Endothelial cell of umbilical vein (primary cell): ENCODE results near the gene SON. TPM values are rescaled to one million over a fixed set of nuclear protein-coding genes. Genes with fewer than 3 reads are reported as not detected.

Experiments
- BruUV-seq: library from RNA; stranded (reverse); fragments of 400-500 nt; replicated peaks from 2 replicates; lab custom pipeline; 2021; lab: Mats Ljungman, UMichigan
- CTCF ChIA-PET: fragments of 300-600, 350-600 bp; sonication (Branson Sonifier 250); formaldehyde crosslinking; loops from one replicate; lab custom pipeline; 2021; ENCODE audit warnings: antibody characterized with exemption, inconsistent platforms; lab: Charles Lee
- POLR2A ChIA-PET: fragments of 300-600, 350-600 bp; sonication (Branson Sonifier 250); formaldehyde crosslinking; loops from one replicate; lab custom pipeline; 2021; ENCODE audit warnings: antibody characterized with exemption, inconsistent platforms; lab: Charles Lee
- DNase-seq: peaks from one replicate; pipeline ENCODE4 v3.0.0-alpha.2; 2011; ENCODE audit warnings: low read depth, low spot score
- FAIRE-seq: peaks from 2 replicates; lab custom pipeline; 2011; peaks lifted over from hg19 to GRCh38; lab: Jason Lieb, UNC
- H2AFZ ChIP-seq: 2 replicates; pipeline ENCODE4 v1.6.0; 2012; ENCODE audit warnings: low read depth, low read length, control low read depth, inconsistent platforms
- H3K27ac ChIP-seq: 2 replicates; pipeline ENCODE4 v1.5.1; 2011; ENCODE audit warnings: low read depth, mild to moderate bottlenecking, control low read depth, low read length, moderate library complexity; ENCODE audit not compliant: insufficient read depth
- H3K27me3 ChIP-seq, 2 experiments: 2 replicates each; pipeline versions ENCODE4 v1.6.0 to v1.6.1; 2011; ENCODE audit warnings: low read length in 2 of 2, mixed read lengths in 1 of 2; ENCODE audit not compliant: control insufficient read depth in 2 of 2, insufficient read depth in 2 of 2
- H3K36me3 ChIP-seq, 2 experiments: 2 replicates in 1 of 2; 3 replicates in 1 of 2; pipeline ENCODE4 v1.5.1; 2011; ENCODE audit warnings: low read length in 2 of 2, mild to moderate bottlenecking in 1 of 2, moderate library complexity in 1 of 2; ENCODE audit not compliant: control insufficient read depth in 2 of 2, insufficient read depth in 2 of 2; ENCODE audit errors: extremely low read depth in 1 of 2
- H3K4me1 ChIP-seq: 3 replicates; pipeline ENCODE4 v1.5.1; 2011; ENCODE audit warnings: mild to moderate bottlenecking, low read length; ENCODE audit not compliant: control insufficient read depth, insufficient read depth; ENCODE audit errors: extremely low read depth
- H3K4me2 ChIP-seq: 2 replicates; pipeline ENCODE4 v1.6.1; 2011; ENCODE audit warnings: low read length, control low read depth, mixed read lengths; ENCODE audit not compliant: insufficient read depth
- H3K4me3 ChIP-seq, 3 experiments: fragments of 200-600 bp in 1 of 3; sonication (generic), shearing (Covaris generic) in 1 of 3; replicated peaks in 1 of 3; 2 replicates each; pipeline ENCODE4 v1.5.1; 2011 to 2016; ENCODE audit warnings: control low read depth in 3 of 3, low read length in 3 of 3, mild to moderate bottlenecking in 2 of 3, inconsistent platforms in 1 of 3, low read depth in 1 of 3, moderate library complexity in 1 of 3; ENCODE audit not compliant: insufficient read depth in 1 of 3
- H3K79me2 ChIP-seq: 2 replicates; pipeline ENCODE4 v1.6.0; 2012; ENCODE audit warnings: low read length, inconsistent platforms; ENCODE audit not compliant: control insufficient read depth, insufficient read depth
- H3K9ac ChIP-seq: replicated peaks from 2 replicates; pipeline ENCODE3; 2011; ENCODE audit warnings: low read length, control low read depth; ENCODE audit not compliant: insufficient read depth; ENCODE audit errors: extremely low read depth
- H3K9me1 ChIP-seq: replicated peaks from 3 replicates; pipeline ENCODE4 v1.6.0; 2011; ENCODE audit warnings: mild to moderate bottlenecking, low read length; ENCODE audit not compliant: control insufficient read depth, insufficient read depth; ENCODE audit errors: extremely low read depth
- H3K9me3 ChIP-seq: replicated peaks from 2 replicates; pipeline ENCODE4 v1.5.1; 2012; ENCODE audit warnings: low read length, inconsistent platforms; ENCODE audit not compliant: control insufficient read depth, insufficient read depth
- H4K20me1 ChIP-seq: replicated peaks from 2 replicates; pipeline ENCODE3; 2011; ENCODE audit warnings: mild to moderate bottlenecking, low read length; ENCODE audit not compliant: control insufficient read depth, insufficient read depth; ENCODE audit errors: extremely low read depth
- CTCF ChIP-seq, 2 donors: IDR thresholded peaks; 1 replicate in 1 of 2; 2 replicates in 1 of 2; pipeline ENCODE4 v1.5.1; 2011; ENCODE audit warnings: low read length in 2 of 2, mild to moderate bottlenecking in 2 of 2, moderate library complexity in 2 of 2, control low read depth in 1 of 2, inconsistent platforms in 1 of 2, low read depth in 1 of 2; ENCODE audit not compliant: insufficient read depth in 1 of 2; ENCODE audit errors: extremely low read depth in 1 of 2
- EZH2 ChIP-seq: IDR thresholded peaks from 2 replicates; pipeline ENCODE4 v1.6.1; 2012; ENCODE audit warnings: borderline replicate concordance, low read depth, mild to moderate bottlenecking, moderate library complexity, low read length, inconsistent platforms; ENCODE audit not compliant: severe bottlenecking
- FOS ChIP-seq: IDR thresholded peaks from 2 replicates; pipeline ENCODE4 v1.6.1; 2011; ENCODE audit warnings: mild to moderate bottlenecking, low read length, moderate library complexity, borderline replicate concordance; ENCODE audit not compliant: insufficient read depth
- GATA2 ChIP-seq: IDR thresholded peaks from 2 replicates; pipeline ENCODE4 v1.7.0; 2011; ENCODE audit warnings: low read depth, mild to moderate bottlenecking, moderate library complexity, mixed read lengths, low read length; ENCODE audit not compliant: insufficient read length, insufficient read depth
- JUN ChIP-seq: IDR thresholded peaks from 2 replicates; pipeline ENCODE4 v1.6.1; 2011; ENCODE audit warnings: borderline replicate concordance, low read depth; ENCODE audit not compliant: insufficient read length, insufficient read depth
- MAX ChIP-seq: IDR thresholded peaks from 2 replicates; pipeline ENCODE4 v1.6.1; 2011; ENCODE audit not compliant: insufficient read depth, insufficient read length
- MYC ChIP-seq: IDR thresholded peaks from one replicate; pipeline ENCODE4 v1.6.1; 2011; ENCODE audit warnings: mild to moderate bottlenecking, low read depth, low read length
- POLR2A ChIP-seq: IDR thresholded peaks from 2 replicates; pipeline ENCODE4 v1.6.1; 2012; ENCODE audit warnings: low read depth, mild to moderate bottlenecking, control low read depth, low read length
- POLR2AphosphoS5 ChIP-seq: IDR thresholded peaks from 2 replicates; pipeline ENCODE4 v1.6.1; 2012; ENCODE audit warnings: low read depth, mild to moderate bottlenecking, control low read depth, low read length, moderate library complexity; ENCODE audit not compliant: insufficient read depth
- dilution Hi-C: fragments of 300-500 bp; cut with MboI; formaldehyde crosslinking; loops from one replicate; pipeline ENCODE4 v1.15.0; 2019; ENCODE audit warnings: low sequenced_read_pairs; ENCODE audit not compliant: extremely low pct_ligation_motif_present
- intact Hi-C: fragments of 100-400 bp; cut with micrococcal nuclease; formaldehyde crosslinking; loops from one replicate; pipeline ENCODE4 v1.10.0; 2022
- polyA plus RNA-seq, 4 experiments: library from polyadenylated mRNA; depleted of rRNA in 3 of 4; stranded (reverse) in 3 of 4; unstranded in 1 of 4; fragments of >200 nt; gene quantifications; 2 replicates each; pipeline versions ENCODE4 v1.2.1 to v1.2.3, GENCODE V29; 2011 to 2012; ENCODE audit warnings: missing spikeins in 1 of 4
- total RNA-seq: library from RNA; stranded (reverse); gene quantifications from 2 replicates; pipeline ENCODE4 v1.2.3, GENCODE V29; 2021

The SON gene
- total and polyA plus RNA-seq, 2 donors (not counting 3 experiments of a cell fraction or from before 2014, with no cell fraction given), result 107 to 304 TPM

GRCh38 chr21:33531007-33531406 lies 11.8 kb upstream of the SON start:
- Histone ChIP-seq H3K9ac (no peak overlapping the region), H3K27me3 (no peaks in the 10 kb centered on the region), H3K9me1 (no peaks in the 10 kb centered on the region), H3K36me3 (peaks cover 18 to 29% of the 10 kb centered on the region in 2 experiments), H4K20me1 (no peaks in the 10 kb centered on the region), H3K27ac (no peak overlapping the region), H3K9me3 (no peaks in the 10 kb centered on the region), H2AFZ (no peak overlapping the region), H3K4me2 (no peak overlapping the region), H3K4me1 (no peaks in the 10 kb centered on the region), H3K79me2 (peaks cover 2% of the 10 kb centered on the region), H3K4me3 (no peak overlapping the region)
- TF ChIP-seq POLR2AphosphoS5, result no peak
- TF ChIP-seq MYC, result no peak
- no peak for TF ChIP-seq POLR2A
- TF ChIP-seq EZH2, result no peak
- no peak for TF ChIP-seq GATA2
- TF ChIP-seq FOS, result no peak
- no peak for TF ChIP-seq MAX
- no peak for TF ChIP-seq CTCF (IDR thresholded peaks at IDR 0.05; ENCODE audit: extremely low read depth in 1 of 2, insufficient read depth in 1 of 2, low read depth in 1 of 2, low read length in 2 of 2)
- TF ChIP-seq JUN, result no peak
- no TSS peak for BruUV-seq
- POLR2A ChIA-PET, result no interaction called here
- FAIRE-seq (no peak), DNase-seq (no peak)
- dilution Hi-C loops, result no loop called here
- CTCF ChIA-PET, result interaction anchor here (0.8 to 1.1 kb wide), 3 partner anchors 11 to 40 kb away, joined by 3 to 4 read pairs (median 3); partner anchors contain the start of gene DNAJC28
- intact Hi-C loops, result no loop called here
